Thyroid gland (tissue), 4 donors: Measurements from ENCODE around the gene ARHGAP22.

Experiments
- POLR2A ChIP-seq, 2 donors: fragments of 450-650 bp; IDR thresholded peaks; one replicate each; pipeline ENCODE4 v1.6.1; 2017; ENCODE audit warnings: antibody characterized with exemption in 2 of 2, mild to moderate bottlenecking in 2 of 2, moderate library complexity in 1 of 2
- TF ChIP-seq, protein P1 (sequence below), 6 experiments: fragments of 200-600 bp in 3 of 6; fragments of 450-650 bp in 3 of 6; sonication (generic) in 3 of 6; IDR thresholded peaks; one replicate each; pipeline ENCODE4 v1.5.1; 2016 to 2019; ENCODE audit warnings: antibody characterized with exemption in 6 of 6, mild to moderate bottlenecking in 2 of 6, inconsistent platforms in 1 of 6, moderate library complexity in 1 of 6

- TF ChIP-seq, protein P1, sequence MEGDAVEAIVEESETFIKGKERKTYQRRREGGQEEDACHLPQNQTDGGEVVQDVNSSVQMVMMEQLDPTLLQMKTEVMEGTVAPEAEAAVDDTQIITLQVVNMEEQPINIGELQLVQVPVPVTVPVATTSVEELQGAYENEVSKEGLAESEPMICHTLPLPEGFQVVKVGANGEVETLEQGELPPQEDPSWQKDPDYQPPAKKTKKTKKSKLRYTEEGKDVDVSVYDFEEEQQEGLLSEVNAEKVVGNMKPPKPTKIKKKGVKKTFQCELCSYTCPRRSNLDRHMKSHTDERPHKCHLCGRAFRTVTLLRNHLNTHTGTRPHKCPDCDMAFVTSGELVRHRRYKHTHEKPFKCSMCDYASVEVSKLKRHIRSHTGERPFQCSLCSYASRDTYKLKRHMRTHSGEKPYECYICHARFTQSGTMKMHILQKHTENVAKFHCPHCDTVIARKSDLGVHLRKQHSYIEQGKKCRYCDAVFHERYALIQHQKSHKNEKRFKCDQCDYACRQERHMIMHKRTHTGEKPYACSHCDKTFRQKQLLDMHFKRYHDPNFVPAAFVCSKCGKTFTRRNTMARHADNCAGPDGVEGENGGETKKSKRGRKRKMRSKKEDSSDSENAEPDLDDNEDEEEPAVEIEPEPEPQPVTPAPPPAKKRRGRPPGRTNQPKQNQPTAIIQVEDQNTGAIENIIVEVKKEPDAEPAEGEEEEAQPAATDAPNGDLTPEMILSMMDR (IDR thresholded peaks at IDR 0.05) = no peak
- TF ChIP-seq POLR2A (IDR thresholded peaks at IDR 0.05) = no peak
These were observed 23.2 kb upstream of the ARHGAP22 start for GRCh38 chr10:48627984-48628609.
